Skeletal muscle tissue (tissue), 4 donors: ENCODE data around the gene GLIS1. TPM values are rescaled to one million over a fixed set of nuclear protein-coding genes. Genes with fewer than 3 reads are reported as not detected.

Source experiments
- H3K27ac ChIP-seq: one replicate; pipeline ENCODE4 v1.7.0; 2013; ENCODE audit warnings: mild to moderate bottlenecking, low read depth, low read length, inconsistent platforms
- H3K27me3 ChIP-seq, 3 donors: one replicate each; pipeline ENCODE4 v1.7.0; 2013; ENCODE audit warnings: low read length in 3 of 3; ENCODE audit not compliant: control insufficient read depth in 3 of 3, insufficient read depth in 3 of 3
- H3K36me3 ChIP-seq, 3 donors: one replicate each; pipeline ENCODE4 v1.7.0; 2013; ENCODE audit warnings: low read length in 3 of 3; ENCODE audit not compliant: control insufficient read depth in 3 of 3, insufficient read depth in 3 of 3
- H3K4me1 ChIP-seq, 3 donors: one replicate each; pipeline ENCODE4 v1.7.0; 2013; ENCODE audit warnings: low read length in 3 of 3, mild to moderate bottlenecking in 3 of 3; ENCODE audit not compliant: control insufficient read depth in 3 of 3, insufficient read depth in 3 of 3
- H3K4me3 ChIP-seq, 3 donors: one replicate each; pipeline ENCODE4 v1.7.0; 2013; ENCODE audit warnings: low read length in 3 of 3
- H3K9ac ChIP-seq, 3 donors: one replicate each; pipeline ENCODE4 v1.7.0; 2013; ENCODE audit warnings: low read length in 3 of 3, mild to moderate bottlenecking in 3 of 3, moderate library complexity in 2 of 3, low read depth in 1 of 3
- H3K9me3 ChIP-seq, 3 donors: one replicate each; pipeline ENCODE4 v1.7.0; 2013; ENCODE audit warnings: low read length in 3 of 3; ENCODE audit not compliant: control insufficient read depth in 3 of 3
- total RNA-seq: library from RNA; depleted of rRNA; stranded (reverse); fragments of >200 nt; gene quantifications from one replicate; pipeline ENCODE4 v1.2.3, GENCODE V29; 2014
- donor health status: Osteomylitis.

GLIS1 gene
- total RNA-seq, 1 donor from 2014 or later: not detected

DNA sequence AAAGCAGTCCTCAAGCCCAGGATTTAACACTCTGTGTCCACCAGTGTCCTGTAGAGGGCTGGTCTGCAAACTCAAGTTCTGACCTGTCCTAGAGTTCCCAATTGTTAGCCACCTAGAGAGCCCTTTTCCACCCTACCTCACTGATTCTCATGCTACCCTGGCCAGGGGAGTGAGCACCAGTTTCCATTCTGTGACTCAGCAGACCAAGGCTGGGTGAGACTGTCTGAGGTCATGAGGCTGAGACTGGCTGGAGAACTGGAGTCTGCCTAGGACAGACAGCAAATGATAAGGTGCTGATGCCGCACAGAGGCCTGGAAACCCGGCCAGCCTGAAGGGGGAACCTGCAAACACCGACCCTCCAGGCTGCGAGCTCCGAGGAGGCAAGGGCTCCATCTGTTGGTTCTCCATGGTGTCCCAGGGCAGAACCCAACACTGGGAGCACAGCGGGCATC, 13.7 kb downstream of the GLIS1 start:
- Histone ChIP-seq H3K4me1 (no peaks in the 10 kb centered on the region), H3K4me3 (no peak overlapping the region), H3K9me3 (no peaks in the 10 kb centered on the region), H3K36me3 (no peaks in the 10 kb centered on the region), H3K27me3 (no peaks in the 10 kb centered on the region), H3K27ac (no peak overlapping the region), H3K9ac (no peak overlapping the region)

- Histone ChIP-seq H3K4me1 (no peaks in the 10 kb centered on the region), H3K4me3 (no peak overlapping the region), H3K9ac (no peak overlapping the region), H3K27me3 (peaks cover 0 to 12% (median 11%) of the 10 kb centered on the region in 3 donors), H3K36me3 (no peaks in the 10 kb centered on the region), H3K9me3 (no peaks in the 10 kb centered on the region), H3K27ac (no peak overlapping the region)
These were observed 16.9 kb downstream of the GLIS1 start for GRCh38 chr1:53722025-53722424.

DNA sequence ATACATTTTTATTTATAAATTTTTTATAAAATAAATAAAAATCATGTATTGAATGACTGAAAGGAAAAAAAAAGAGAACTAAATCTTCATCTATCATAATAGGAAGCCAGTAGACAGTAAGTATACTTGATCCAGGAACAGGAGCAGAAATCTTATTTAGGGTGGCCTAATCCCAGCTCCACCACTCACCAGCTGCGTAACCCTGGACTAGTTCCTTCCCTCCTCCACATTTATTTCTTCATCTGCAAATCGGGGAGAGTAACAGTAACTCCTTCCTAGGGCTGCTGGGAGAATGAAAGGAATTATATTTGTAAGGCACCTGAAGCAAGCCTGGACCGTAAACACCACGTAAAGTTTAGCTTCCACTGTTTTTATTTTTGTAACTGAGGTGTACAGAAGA, 17.9 kb downstream of the GLIS1 start:
- Histone ChIP-seq H3K9ac (no peak overlapping the region), H3K9me3 (no peaks in the 10 kb centered on the region), H3K4me3 (no peak overlapping the region), H3K4me1 (no peaks in the 10 kb centered on the region), H3K36me3 (no peaks in the 10 kb centered on the region), H3K27me3 (peaks cover 2 to 12% (median 11%) of the 10 kb centered on the region in 3 donors), H3K27ac (no peak overlapping the region)

DNA sequence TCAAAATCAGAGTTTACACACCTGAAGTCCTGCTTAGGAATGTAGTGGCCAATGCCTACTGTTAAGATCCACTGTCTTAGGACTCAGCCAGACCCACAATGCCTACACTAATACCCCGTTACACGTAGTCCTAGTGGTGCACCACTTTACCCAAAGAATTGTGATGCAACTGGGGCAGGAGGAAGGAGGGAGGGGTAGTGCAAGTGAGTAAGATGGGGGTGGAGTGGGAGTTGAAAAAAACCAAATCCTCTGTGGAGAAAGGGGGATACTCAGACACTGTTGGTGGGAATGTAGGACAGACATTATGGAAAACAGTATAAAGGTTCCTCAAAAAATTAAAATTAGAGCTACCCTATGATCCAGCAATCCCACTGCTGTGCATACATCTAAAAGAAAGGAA, 19.5 kb downstream of the GLIS1 start:
- no peak overlapping the region for H3K9ac ChIP-seq
- H3K36me3 ChIP-seq: no peaks in the 10 kb centered on the region
- H3K9me3 ChIP-seq: no peaks in the 10 kb centered on the region
- H3K4me3 ChIP-seq: no peak overlapping the region
- H3K27ac ChIP-seq: no peak overlapping the region
- H3K27me3 ChIP-seq: peaks cover 9 to 25% (median 22%) of the 10 kb centered on the region in 3 donors
- no peaks in the 10 kb centered on the region for H3K4me1 ChIP-seq

DNA sequence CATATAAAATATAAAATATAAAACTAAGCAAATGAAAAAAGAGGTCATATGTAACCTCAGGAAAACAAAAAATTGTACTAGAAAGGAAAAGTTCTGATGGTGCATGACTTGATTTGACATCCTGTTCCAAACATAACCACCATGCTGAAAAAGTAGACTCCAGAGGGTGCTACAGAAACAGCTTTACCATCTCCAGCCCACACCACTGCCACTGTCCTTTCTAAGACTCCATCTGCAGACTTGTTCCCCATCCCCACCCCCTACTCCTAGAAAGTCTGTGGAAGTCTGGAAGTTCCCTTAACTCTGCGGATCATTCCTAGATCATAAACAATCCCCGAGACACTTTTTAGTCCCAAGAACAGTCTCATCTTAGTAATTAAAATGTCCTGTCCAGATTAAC, 20.5 kb downstream of the GLIS1 start:
- no peak overlapping the region for H3K4me3 ChIP-seq
- no peaks in the 10 kb centered on the region for H3K36me3 ChIP-seq
- H3K9me3 ChIP-seq: no peaks in the 10 kb centered on the region
- no peak overlapping the region for H3K27ac ChIP-seq
- H3K27me3 ChIP-seq: peaks cover 9 to 28% (median 25%) of the 10 kb centered on the region in 3 donors
- no peaks in the 10 kb centered on the region for H3K4me1 ChIP-seq
- no peak overlapping the region for H3K9ac ChIP-seq

DNA sequence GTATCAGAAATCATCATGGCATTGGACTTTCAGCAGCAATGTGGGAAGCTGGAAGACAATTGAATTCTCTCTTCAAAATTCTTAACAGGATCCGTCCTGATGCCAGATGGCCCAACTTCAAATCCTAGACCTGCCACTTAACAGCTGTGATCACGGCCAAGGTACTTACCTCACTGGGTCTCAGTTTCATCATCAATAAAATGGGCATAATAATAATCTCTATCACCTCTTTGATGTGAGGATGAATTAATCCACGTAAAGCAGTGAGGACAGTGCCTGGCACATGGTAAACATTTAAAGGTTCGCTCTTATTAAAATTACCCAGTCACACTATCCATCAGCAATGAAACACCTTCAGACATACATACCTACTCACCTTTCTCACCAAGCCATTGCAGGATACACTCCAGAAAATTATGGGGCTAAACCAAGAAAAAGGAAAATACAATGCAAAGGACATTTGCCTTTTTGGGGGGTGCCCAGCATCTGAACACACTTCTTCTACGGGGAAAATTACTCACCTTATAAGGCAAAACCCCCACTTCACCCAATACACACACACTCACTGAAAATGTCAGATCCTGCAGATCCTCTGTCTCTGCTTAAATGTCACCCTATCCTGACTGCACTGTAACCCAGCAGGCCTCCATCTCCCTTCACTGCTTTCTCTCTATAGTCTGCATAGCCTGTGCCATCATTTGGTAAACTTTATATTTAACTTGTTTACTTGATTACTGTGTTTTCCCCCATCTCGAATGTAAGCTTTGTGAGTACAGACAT, 21.7 kb downstream of the GLIS1 start:
- Histone ChIP-seq H3K27ac (no peak overlapping the region), H3K9me3 (no peaks in the 10 kb centered on the region), H3K36me3 (no peaks in the 10 kb centered on the region), H3K9ac (no peak overlapping the region), H3K4me1 (no peaks in the 10 kb centered on the region), H3K27me3 (peaks cover 9 to 28% (median 27%) of the 10 kb centered on the region in 3 donors), H3K4me3 (no peak overlapping the region)

- Histone ChIP-seq H3K27me3 (peaks cover 9 to 28% (median 27%) of the 10 kb centered on the region in 3 donors), H3K4me1 (no peaks in the 10 kb centered on the region), H3K9me3 (no peaks in the 10 kb centered on the region), H3K27ac (no peak overlapping the region), H3K4me3 (no peak overlapping the region), H3K36me3 (no peaks in the 10 kb centered on the region), H3K9ac (no peak overlapping the region)
These were observed 22.8 kb downstream of the GLIS1 start for GRCh38 chr1:53716150-53716549.

GRCh38 chr1:53715478-53715877, 23.5 kb downstream of the GLIS1 start:
- Histone ChIP-seq H3K27me3 (peaks cover 9 to 28% (median 27%) of the 10 kb centered on the region in 3 donors), H3K4me3 (no peak overlapping the region), H3K9me3 (no peaks in the 10 kb centered on the region), H3K27ac (no peak overlapping the region), H3K36me3 (no peaks in the 10 kb centered on the region), H3K9ac (no peak overlapping the region), H3K4me1 (no peaks in the 10 kb centered on the region)

- H3K9ac ChIP-seq: no peak overlapping the region
- no peaks in the 10 kb centered on the region for H3K9me3 ChIP-seq
- peaks cover 9 to 25% (median 22%) of the 10 kb centered on the region in 3 donors for H3K27me3 ChIP-seq
- no peaks in the 10 kb centered on the region for H3K4me1 ChIP-seq
- no peak overlapping the region for H3K27ac ChIP-seq
- H3K36me3 ChIP-seq: no peaks in the 10 kb centered on the region
- no peak overlapping the region for H3K4me3 ChIP-seq
These were observed 26.7 kb downstream of the GLIS1 start for GRCh38 chr1:53712276-53712675.

GRCh38 chr1:53710584-53710983, 28.4 kb downstream of the GLIS1 start:
- Histone ChIP-seq H3K4me3 (no peak overlapping the region), H3K9me3 (no peaks in the 10 kb centered on the region), H3K4me1 (no peaks in the 10 kb centered on the region), H3K9ac (no peak overlapping the region), H3K27me3 (peaks cover 4 to 26% (median 22%) of the 10 kb centered on the region in 3 donors), H3K27ac (no peak overlapping the region), H3K36me3 (no peaks in the 10 kb centered on the region)
